ENCODE measurements around the gene GBX1. TPM values are rescaled to one million over a fixed set of nuclear protein-coding genes. Genes with fewer than 3 reads are reported as not detected.

Gene GBX1
- polyA plus RNA-seq, 1 donor = 2.7 TPM

DNA sequence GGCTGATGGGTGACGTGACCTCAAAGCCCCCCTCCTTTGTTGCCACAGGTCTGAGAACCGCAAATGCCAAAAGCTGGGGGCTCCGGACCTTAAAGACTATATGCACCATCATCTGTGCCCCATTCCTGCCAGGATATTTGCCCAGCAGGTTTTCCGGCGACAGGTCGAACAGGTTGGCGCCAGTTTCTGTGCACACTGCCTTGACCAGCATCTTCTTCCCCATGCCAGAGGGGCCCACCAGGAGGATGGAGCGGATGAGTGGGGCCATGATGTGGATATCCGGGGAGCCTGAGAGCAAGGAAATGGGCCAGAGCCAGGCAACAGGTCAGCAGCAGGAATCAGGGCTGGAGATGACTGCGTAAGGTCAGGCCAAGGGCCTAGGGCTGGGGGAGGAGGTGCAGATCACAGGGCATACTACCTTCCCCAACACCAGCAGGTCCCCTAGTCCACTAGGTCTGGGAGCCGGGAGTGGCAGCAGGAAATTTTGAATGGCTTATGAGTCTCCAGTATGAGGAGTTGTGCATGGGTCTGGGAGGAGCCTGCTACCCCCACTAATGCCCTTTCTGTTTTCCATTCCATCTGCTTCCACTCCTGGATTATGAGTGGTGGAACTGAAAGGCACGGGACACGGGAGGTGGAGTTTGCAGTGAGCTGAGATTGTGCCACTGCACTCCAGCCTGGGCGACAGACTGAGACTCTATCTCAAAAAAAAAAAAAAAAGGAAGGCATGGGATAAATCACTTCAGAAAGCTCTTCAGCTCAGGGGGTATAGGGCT is 25.9 kb upstream of the GBX1 start:
- DNase-seq = no peak

- DNase-seq = no peak
Observed at GRCh38 chr7:151192002-151192539, 24.6 kb upstream of the GBX1 start.

GRCh38 chr7:151191544-151191943 is 24.1 kb upstream of the GBX1 start:
- no peak for DNase-seq

DNA sequence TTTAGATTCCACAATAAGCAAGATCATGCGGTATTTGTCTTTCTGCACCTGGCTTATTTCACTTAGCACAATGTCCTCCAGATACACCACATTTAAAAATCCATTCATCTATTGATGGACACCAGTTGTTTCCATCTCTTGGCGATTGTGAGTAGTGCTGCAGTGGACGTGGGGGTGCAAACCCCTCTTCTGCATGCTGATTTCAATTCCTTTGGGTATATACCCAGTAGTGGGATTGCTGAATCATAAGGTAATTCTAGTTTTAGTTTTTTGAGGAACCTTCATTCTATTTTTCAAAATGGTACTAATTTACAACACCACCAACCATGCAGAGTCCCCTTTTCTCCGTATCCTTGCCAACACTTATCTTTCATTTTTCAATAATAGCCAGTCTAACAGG is 21.5 kb upstream of the GBX1 start:
- DNase-seq = no peak

- no peak for DNase-seq
Observed at GRCh38 chr7:151188252-151188542, 20.7 kb upstream of the GBX1 start.

- no peak for DNase-seq
Observed at GRCh38 chr7:151187409-151188251, 20.1 kb upstream of the GBX1 start.

GRCh38 chr7:151186640-151187408 is 19.3 kb upstream of the GBX1 start, which contains the start of gene ASB10:
ASB10 (minus strand) TSS chr7:151187250; CDS start chr7:151187130, 120 bp downstream.
- no peak for DNase-seq

GRCh38 chr7:151185762-151186639 is 18.5 kb upstream of the GBX1 start:
- DNase-seq = no peak

DNA sequence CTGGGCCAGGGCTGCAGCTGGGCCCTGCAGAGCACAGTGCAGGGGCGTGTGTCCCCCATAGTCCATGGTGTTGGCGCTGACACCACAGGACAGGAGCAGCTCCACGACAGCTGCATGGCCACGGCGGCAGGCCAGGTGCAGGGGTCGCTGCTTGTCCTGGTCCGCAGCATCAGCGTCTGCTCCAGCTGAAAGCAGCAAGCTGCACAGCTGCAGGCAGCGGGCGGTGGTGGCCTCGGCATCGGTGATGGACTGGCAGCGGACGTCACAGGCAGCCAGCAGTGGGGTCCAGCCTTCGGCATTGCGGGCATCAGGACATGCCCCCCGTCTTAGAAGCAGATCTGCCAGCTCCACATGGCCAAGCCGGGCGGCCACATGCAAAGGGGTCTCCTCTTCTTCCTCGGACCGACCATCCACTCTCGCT is 13.5 kb upstream of the GBX1 start:
- DNase-seq = no peak

GRCh38 chr7:151179946-151180345 is 12.5 kb upstream of the GBX1 start:
- DNase-seq = no peak

DNA sequence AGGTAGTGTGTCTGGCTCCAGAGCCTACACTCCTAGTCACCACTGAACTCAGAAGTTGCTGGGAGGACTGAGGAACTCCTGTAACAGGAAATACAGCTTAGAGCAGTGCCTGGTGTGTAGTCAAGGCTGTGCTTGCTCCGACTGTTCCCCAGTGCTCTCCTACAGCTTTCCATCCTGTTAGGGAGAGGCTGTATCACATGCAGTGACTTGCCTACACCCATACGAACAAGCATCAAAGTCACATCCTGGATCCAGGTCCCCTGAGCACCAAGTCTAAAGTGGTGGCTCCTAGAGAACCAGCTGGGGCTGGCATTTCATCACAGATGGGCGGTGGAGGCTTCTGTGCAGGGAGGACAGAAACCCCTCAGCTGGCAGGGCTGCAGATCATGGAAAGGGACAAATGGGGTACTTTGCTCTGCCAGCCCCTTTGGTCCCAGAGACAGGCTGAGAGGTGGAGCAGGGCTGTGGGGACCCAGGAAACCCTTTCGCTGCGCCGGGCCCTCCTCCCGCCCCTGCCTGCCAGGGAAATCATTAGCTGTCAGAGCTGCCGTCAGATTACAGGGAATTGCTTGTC is 11.9 kb upstream of the GBX1 start:
- DNase-seq = no peak

DNA sequence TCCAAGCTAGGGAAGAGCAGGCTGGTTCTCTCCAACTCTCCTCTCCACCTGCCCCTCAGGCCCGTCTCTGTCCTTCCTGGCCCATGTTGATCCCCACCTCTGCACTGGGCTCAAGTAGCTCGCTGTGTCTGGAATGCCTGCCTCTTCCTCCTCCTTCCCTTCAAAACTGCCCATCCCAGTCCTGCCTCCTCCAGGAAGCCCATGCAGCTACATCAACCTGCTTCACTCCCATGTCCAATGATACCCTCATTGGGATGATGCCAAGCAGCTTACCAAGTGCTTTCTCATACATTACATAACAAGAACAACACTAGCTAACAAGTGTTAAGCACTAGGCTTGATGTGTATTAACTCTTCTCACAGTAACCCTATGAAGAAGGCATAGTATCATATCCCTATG is 11.3 kb upstream of the GBX1 start:
- DNase-seq = no peak

DNA sequence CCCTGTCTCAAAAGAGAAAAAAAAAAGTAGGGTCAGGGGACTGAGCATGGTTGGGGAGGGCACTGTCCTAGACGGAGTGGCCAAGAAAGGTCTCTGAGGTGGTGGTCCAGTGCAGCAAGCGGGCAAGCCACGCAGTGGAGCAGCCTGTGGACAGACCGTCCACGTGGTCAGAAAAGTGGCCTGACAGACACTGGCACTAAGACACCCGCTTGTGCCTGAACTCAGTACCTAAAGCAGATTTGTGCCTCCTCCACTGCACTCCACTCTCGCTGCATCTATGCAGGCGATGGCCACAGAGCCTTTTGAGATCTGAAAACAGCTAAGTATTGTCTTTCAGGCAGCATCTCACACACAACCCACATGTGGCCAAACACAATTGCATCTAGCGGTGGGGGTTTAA is 10.7 kb upstream of the GBX1 start:
- DNase-seq = no peak

GRCh38 chr7:151177310-151177709 is 9.8 kb upstream of the GBX1 start:
- no peak for DNase-seq

- DNase-seq = no peak
Observed at GRCh38 chr7:151176401-151176800, 8.9 kb upstream of the GBX1 start.

DNA sequence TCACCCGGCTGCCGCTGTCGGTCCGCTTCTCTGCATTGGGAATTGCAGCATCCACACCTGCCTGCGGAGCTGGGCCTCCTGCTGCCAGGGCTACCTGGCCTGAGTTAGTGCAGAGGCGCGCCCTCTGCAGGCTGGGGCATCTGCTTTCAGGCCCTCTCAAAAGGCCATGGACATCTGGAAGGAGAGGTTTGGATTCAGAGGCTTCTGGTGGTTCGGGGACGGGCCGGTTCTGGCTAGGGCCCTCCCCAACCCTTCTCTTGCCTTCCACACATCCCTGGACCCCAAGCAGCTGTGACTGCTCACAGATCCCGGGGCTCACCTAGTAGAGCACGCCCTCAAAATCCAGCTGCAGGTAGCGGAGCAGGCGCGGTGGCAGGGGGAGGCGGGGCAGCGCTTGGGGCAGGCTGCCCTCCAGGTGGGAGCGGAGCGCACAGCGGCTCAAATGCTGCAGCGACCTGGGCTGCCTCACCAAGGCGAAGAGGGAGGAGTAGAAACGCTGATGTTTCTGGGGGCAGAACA is 8.4 kb upstream of the GBX1 start:
- no peak for DNase-seq

- no peak for DNase-seq
Observed at GRCh38 chr7:151175047-151175792, 7.7 kb upstream of the GBX1 start.

GRCh38 chr7:151174246-151175046 is 7.0 kb upstream of the GBX1 start:
- DNase-seq = peak; percentile 52

DNA sequence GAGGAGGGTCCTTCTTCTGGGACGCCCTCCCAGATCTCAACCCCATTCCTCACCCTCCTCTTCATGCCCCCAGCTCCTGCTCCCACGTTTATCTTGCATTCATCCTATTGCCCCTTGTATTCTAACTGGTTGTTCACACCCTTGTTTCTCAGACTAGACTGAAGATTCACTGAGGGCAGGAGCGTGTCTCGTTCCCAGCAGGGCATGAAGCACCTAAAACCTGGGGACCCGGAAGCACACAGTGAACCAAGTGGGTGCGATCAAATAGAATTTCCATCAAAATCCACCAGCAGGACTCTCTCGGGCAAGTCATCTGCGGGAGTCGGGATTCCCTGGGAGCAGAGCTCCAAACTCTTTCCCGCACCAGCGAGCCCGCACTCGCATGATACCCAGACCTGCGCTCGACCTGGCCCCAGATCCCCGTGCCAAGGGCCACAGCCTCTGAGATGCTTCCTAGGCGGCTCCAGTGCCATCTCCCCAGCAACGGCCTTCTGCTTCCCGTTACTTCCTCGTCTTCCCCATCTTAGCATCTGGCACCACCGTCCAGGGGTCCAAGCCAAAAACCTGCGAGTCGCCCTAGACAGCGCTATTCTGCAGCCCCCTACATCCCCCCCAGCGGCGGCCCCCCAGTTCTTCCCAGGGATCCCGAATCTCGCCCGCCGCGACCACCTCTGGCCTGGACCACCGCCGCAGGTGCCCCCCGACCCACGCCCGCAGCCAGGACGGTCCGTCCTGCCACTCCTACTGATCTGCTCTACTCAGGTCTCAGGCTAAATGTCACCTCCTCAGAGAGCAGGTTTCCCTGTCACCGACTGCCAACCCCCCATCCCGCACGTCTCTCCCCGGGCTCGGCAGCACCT is 6.1 kb upstream of the GBX1 start:
- DNase-seq = no peak
